ENCODE results near the gene UMODL1.

DNA sequence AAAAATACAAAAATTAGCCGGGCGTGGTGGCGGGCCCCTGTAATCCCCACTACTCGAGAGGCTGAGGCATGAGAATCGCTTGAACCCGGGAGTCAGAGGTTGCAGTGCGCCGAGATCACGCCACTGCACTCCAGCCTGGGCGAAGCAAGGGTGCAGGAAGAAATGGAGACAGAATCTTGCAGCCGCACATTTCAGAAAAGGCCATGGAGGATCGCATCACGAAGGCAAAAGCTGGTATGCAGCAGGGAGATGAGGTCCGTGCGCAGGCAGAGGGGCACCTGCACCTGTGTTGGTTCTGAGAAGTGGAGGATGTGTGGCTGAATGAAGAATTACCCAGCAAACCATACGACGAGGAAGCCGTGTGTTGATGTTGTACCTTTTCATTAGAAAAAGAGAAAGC, 94.8 kb downstream of the UMODL1 start:
- no peak for TF ChIP-seq POLR2AphosphoS5 (IDR thresholded peaks at IDR 0.05; ENCODE audit: borderline replicate concordance, low read depth, low read length)
- no peak for TF ChIP-seq EZH2 (IDR thresholded peaks at IDR 0.05)
- no peak for TF ChIP-seq FOXP2 (optimal IDR thresholded peaks at IDR 0.05; ENCODE audit: control extremely low read depth, extremely low read length, insufficient read depth)
